ENCODE measurements around the gene MYH7B.

Gene MYH7B

DNA sequence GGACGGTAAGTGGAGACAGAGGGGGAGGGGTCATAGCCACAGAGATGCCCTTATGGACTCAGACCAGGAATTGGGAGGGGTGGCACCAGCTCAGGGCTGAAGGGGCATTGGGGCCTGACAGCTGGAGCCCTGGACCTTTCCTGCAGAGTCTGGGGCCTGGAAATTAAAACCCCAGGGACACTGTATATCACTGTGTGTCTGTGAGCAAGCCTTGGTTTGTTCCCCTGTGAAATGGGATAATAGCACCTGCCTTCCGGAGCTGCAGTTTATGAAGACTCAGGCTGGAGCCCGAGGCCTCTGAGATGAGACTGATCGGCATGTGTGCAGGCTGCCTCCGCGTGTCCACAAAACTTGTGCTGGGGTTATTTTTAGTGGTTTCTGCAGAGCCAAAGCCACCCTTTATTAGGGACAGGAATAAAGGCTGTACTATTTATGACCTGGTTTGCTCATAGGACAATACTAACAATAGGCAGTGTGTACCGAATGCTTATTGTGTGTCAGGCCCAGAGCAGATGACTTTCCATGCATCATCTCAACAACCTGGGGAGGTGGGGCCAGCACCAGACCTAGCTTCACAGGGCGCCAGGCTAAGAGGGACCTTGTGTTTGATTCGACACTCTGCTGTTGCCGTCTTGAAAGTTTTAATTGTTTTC, 22.6 kb downstream of the MYH7B start:
- no peak for DNase-seq

DNA sequence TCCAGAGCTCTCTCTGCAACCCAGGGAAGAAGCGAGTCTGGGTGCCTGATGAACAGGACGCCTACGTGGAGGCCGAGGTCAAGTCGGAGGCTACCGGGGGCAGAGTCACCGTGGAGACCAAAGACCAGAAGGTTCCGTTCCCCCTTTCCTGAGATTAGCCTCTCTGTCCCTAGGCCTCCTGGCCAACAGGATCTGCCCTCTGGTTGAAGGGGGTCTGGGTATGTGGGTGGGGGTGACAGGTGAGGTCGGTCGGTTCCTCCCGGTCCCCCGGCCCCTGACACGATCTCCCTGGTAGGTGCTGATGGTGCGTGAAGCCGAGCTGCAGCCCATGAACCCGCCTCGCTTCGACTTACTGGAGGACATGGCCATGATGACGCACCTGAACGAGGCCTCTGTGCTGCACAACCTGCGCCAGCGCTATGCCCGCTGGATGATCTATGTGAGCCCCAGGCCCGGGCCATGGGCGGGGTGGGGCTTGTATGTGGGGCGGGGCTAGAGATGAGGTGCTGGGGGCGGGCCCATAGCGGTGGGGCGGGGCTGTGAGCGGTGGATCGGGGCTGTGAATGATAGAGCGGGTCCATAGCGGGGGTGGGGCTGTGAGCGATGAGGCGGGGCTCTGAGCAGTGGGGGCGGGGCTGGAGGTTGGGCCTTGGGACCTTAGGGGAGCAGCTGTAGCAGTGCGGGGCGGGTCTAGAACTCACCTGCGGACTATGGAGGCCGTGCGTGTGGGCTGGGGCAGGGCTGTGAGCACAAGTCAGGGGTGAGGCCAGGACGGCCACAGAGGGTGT, 23.9 kb downstream of the MYH7B start:
- no peak for DNase-seq

DNA sequence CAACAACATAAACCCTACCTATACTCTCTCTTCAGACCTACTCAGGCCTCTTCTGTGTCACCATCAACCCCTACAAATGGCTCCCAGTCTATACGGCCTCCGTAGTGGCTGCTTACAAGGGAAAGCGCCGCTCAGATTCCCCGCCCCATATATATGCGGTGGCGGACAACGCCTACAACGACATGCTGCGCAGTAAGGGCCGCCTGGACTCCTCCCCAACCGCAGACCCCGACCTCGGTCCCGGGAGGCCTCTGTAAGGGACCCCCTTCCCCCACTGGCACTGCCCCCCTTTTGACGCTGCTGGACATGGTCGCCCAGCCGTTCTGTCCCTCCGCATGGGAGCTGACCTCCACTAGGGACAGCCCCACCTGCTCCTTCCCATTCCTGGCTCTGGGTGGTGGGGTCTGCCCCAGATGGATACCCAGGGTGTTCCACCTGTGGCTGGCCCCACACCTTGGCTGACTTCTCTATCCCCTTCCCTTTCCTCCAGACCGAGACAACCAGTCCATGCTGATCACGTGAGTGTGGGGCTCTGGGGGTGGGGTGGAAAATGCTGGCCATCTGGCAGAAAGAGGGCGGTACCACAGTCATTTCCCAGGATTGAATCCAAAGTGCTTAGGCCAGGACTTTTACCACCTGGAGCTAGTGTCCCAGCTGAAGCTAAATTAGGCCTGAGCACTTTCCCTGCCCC, 25.0 kb downstream of the MYH7B start:
- no peak for DNase-seq

DNA sequence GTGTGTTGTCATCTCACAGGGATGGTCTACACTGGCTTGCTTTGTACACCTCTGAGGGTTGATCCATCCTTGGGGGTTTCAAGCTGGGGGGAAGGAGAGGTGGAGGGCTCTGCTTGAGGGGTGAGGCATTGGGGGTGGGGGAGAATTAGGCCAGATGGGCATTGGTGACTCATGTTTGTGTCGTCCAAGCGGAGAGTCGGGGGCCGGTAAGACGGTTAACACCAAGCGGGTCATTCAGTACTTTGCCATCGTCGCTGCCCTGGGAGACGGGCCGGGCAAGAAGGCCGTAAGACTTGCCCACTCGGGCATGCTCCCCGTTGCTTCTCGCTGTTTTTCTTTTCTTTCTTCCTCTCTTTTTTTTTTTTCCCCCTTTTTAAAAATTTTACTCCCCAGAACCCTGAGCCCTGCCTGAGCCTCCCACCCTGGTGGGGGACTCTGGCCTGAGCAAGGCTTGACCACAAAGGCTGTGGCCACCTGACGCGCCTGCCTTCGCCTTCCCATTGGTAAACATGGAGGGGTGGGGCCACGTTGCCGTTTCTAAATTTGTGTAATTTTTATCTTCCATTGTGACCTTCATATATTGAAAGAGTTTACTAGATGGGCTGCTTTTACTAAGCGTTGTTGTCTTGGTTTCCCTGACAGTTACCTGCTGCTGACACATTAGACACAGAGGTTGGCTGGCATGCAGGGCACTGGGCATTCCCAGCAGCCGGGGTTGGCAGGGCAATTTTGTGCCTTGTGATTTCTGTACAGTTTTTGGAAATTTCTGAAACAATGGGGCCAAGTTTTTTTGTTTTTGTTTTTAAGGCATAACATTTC, 26.8 kb downstream of the MYH7B start:
- DNase-seq, result no peak

DNA sequence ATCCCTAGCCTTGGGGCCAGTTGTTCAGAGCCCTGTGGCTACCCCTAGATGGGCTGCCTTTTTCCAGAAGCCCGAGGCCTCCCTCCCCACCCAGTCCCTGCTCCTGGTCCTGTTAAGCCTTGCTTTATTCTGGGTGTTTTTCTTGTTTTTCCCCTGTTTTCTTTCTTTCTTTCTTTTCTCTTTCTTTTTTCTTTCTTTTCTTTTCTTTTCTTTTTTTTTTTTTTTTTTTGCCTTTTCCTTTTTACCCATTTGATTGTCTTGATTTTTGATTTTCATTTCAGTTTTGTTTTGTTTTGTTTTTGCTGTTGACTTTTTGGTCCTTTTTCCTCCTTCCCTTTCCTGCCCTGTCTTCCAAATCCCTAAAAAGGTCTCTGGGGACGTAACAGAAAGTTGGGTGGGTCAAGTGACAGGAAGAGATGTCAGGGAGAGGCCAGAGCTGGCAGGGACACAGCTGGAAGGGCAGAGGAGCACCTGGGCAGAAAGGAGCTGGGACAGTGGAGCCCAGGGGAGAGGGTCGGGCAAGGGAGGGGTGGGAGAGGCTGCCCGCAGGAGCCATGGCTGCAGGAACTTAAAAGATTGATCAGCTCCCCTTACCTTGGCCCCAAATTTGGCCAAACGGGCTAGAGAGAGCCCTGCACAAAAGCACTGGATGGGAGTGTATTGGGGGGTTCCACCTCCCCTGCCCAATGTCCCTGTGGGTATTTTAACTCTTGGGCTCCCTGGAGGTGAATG, 27.6 kb downstream of the MYH7B start:
- DNase-seq, result no peak

- no peak for DNase-seq
These were observed 28.5 kb downstream of the MYH7B start for GRCh38 chr20:34983995-34984735.

GRCh38 chr20:34984756-34985261, 29.1 kb downstream of the MYH7B start:
- DNase-seq, result no peak

GRCh38 chr20:34985461-34986310, 30.0 kb downstream of the MYH7B start:
- no peak for DNase-seq

- no peak for DNase-seq
These were observed 30.9 kb downstream of the MYH7B start for GRCh38 chr20:34986311-34987287.

DNA sequence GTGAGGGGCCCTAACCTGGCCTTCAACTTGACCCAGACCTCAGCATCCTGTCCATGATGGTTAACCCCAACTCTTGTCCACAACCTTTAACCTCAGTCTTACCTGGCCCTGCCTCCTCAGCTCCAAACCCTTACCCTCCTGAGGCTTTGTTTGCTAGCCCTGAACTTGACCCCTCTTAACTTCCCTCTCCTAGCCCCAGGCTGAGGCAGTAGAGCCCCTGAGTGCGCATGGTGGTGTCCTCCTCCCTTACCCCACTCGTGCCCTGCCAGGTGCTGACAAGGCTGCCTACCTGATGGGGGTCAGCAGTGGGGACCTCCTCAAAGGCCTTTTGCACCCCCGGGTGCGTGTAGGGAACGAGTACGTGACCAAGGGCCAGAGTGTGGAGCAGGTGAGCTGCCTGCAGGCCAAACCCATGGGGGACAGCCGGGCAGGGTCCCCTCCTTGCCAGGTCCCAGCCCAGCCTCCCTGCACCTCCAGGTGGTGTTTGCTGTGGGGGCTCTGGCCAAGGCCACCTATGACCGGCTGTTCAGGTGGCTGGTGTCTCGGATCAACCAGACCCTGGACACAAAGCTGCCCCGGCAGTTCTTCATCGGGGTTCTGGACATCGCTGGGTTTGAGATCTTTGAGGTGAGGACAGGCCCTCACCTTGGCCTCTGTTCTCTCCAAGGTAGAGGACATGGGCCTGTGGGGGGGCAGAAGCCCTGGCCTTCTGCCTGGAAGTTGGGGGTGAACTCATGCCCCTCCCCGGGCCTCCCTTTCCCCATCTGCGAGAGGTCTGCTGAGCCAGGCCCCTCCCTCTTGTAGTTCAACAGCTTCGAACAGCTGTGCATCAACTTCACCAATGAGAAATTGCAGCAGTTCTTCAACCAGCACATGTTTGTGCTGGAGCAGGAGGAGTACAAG, 31.9 kb downstream of the MYH7B start:
- DNase-seq, result no peak

DNA sequence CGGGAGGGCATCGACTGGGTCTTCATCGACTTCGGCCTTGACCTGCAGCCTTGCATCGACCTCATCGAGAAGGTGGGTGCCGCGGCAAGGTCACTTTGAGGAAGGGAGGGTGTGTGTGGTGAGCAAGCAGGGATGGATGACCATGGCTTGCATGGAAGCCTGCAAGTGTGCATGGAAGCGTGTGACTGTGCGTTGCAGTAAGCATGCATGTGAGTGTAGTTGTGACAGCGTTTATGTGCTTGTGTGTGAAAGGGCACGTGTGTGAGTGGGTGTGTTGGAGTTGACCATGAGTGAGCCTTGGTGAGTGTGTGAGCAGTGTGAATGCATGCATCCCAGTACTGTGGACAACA, 32.5 kb downstream of the MYH7B start:
- no peak for DNase-seq

DNA sequence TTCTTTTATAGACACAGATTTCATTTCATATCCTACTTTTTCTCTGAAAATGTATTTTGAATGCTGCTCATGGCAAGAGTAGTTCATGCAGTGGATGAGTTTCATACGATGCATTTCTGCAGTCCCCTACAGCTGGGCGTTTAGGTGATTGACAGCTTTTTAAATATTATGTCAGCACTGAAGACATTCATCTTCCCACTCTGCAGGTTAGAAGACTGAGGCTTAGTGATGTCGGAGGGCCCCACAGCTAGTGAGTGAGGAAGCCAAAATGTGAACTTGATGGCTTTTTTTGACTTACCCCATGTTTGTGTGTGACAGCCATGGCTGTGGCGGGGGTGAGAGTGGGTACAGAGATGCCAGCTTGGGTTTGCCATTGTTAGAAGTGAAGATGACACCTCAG, 33.5 kb downstream of the MYH7B start:
- DNase-seq, result no peak

DNA sequence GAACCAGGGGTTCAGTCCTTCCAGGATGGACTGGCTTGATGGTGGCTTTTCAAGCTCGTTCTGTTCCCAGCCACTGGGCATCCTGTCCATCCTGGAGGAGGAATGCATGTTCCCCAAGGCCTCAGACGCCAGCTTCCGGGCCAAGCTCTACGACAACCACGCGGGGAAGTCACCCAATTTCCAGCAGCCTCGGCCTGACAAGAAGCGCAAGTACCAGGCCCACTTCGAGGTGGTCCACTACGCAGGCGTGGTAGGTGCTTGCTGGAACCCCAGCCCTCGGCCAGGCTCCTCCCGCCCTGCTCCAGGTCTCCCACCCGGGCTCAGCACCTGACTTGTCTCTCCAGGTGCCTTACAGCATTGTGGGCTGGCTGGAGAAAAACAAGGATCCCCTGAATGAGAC, 34.0 kb downstream of the MYH7B start:
- no peak for DNase-seq

- DNase-seq, result no peak
These were observed 34.6 kb downstream of the MYH7B start for GRCh38 chr20:34990231-34990630.

GRCh38 chr20:34990661-34991214, 35.1 kb downstream of the MYH7B start:
- DNase-seq, result no peak

GRCh38 chr20:34992751-34993417, 37.2 kb downstream of the MYH7B start:
- DNase-seq, result no peak

GRCh38 chr20:34993941-34994508, 38.4 kb downstream of the MYH7B start:
- no peak for DNase-seq
